ENCODE data around the gene PTPN6.

DNA sequence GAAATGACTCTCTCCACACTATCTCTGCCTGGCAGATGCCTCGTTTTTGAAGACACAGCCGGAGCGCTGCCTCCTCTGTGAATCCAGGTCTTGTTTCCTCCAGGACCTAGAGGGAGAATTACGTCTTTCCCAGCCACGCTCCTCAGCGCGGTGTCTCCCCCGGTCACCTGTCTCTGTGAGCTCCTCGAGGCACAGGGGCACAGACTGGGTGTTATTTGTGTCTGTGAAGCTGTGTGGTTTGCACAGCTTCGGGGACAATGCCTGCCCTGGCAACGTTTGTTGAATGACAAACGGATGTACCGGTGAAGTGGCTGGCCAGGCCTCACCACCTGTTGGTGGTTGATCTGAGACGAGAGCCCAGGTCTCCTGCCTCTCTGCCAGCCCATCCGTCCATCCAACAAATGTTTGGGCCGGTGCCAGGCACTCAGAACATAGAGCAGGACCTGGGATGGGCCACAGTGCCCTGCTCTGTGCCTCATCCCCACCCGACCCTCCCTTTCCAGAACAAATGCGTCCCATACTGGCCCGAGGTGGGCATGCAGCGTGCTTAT lies 6.1 kb downstream of the PTPN6 start:
- TF ChIP-seq CTCF (IDR thresholded peaks at IDR 0.05) (no peak), POLR2A (IDR thresholded peaks at IDR 0.05) (no peak), POLR2AphosphoS5 (IDR thresholded peaks at IDR 0.05) (no peak), EP300 (IDR thresholded peaks at IDR 0.05) (no peak)
